ENCODE measurements around the gene SFRP4. TPM values are rescaled to one million over a fixed set of nuclear protein-coding genes. Genes with fewer than 3 reads are reported as not detected.

SFRP4 gene
- total and polyA plus RNA-seq, 4 donors, result under 0.01 to 0.28 (median 0.19) TPM

GRCh38 chr7:37912756-37913155, 3.9 kb downstream of the SFRP4 start:
- Histone ChIP-seq H3K4me3 (ENCODE audit: low read depth in 1 of 3, low read length in 3 of 3) (no peak overlapping the region), H3K9me3 (ENCODE audit: control insufficient read depth in 4 of 4, low read length in 3 of 4) (no peaks in the 10 kb centered on the region), H3K27me3 (ENCODE audit: control insufficient read depth in 4 of 4, insufficient read depth in 4 of 4, low read length in 3 of 4) (peaks cover 0 to 3% (median 0%) of the 10 kb centered on the region in 4 donors), H3K36me3 (ENCODE audit: control insufficient read depth in 4 of 4, insufficient read depth in 3 of 4, low read depth in 1 of 4, low read length in 3 of 4) (no peaks in the 10 kb centered on the region), H3K27ac (ENCODE audit: low read depth in 1 of 2, low read length in 2 of 2) (no peak overlapping the region), H3K4me1 (ENCODE audit: control insufficient read depth in 4 of 4, insufficient read depth in 4 of 4, low read length in 3 of 4) (peaks cover 3 to 16% (median 11%) of the 10 kb centered on the region in 4 donors), H3K9ac (ENCODE audit: low read depth in 1 of 2, low read length in 2 of 2) (no peak overlapping the region)
- TF ChIP-seq TAF1 (conservative IDR thresholded peaks at IDR 0.05) (no peak), SP1 (IDR thresholded peaks at IDR 0.05) (no peak), GABPA (IDR thresholded peaks at IDR 0.05 in 1 of 2, conservative IDR thresholded peaks at IDR 0.05 in 1 of 2) (no peak), ZBTB33 (IDR thresholded peaks at IDR 0.05) (no peak), EGR1 (IDR thresholded peaks at IDR 0.05; ENCODE audit: low read depth in 2 of 2) (no peak)
- 64% methylated on average over 2 of the region's 2 CpGs for WGBS
- DNase-seq (ENCODE audit: low spot score), result no peak

DNA sequence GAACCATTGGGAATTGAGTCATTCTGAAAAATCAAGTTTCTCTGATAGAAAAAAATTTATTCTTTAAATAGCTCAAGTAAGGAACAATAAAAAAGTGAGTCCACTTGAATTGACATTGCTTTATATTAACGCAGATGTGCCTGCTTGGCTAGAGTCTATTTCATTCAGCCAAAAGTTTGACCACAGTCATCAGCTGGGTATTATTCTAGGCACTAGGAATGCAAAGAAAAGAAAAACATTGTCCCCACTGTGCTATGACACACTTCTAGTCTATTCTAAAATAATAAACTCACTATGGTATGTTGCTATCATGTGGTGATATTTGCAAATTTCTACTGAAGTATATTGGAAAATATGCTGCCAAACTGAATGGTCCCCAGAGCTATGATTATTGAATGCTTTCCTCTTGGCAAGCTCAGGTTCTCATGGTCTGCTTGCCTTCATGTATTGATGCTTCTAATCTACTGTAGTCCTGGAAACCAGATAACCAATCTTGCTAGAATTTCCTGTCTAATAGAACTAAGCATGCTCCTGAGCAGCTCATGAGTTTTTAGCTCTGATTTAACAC, 8.3 kb downstream of the SFRP4 start:
- TF ChIP-seq TAF1 (conservative IDR thresholded peaks at IDR 0.05) (no peak), YY1 (IDR thresholded peaks at IDR 0.05) (no peak), MAX (IDR thresholded peaks at IDR 0.05) (no peak), RAD21 (IDR thresholded peaks at IDR 0.05) (no peak), HNF4G (IDR thresholded peaks at IDR 0.05) (no peak), JUND (IDR thresholded peaks at IDR 0.05) (no peak), RXRA (IDR thresholded peaks at IDR 0.05) (no peak), EGR1 (IDR thresholded peaks at IDR 0.05; ENCODE audit: low read depth in 2 of 2) (no peak), GABPA (IDR thresholded peaks at IDR 0.05 in 1 of 2, conservative IDR thresholded peaks at IDR 0.05 in 1 of 2) (no peak)
- no peaks in the 10 kb centered on the region for H3K9me3 ChIP-seq (ENCODE audit: control insufficient read depth in 4 of 4, low read length in 3 of 4)
- no peak overlapping the region for H3K27ac ChIP-seq (ENCODE audit: low read depth in 1 of 2, low read length in 2 of 2)
- H3K36me3 ChIP-seq (ENCODE audit: control insufficient read depth in 4 of 4, insufficient read depth in 3 of 4, low read depth in 1 of 4, low read length in 3 of 4), result no peaks in the 10 kb centered on the region
- no peaks in the 10 kb centered on the region for H3K27me3 ChIP-seq (ENCODE audit: control insufficient read depth in 4 of 4, insufficient read depth in 4 of 4, low read length in 3 of 4)
- H3K4me1 ChIP-seq (ENCODE audit: control insufficient read depth in 4 of 4, insufficient read depth in 4 of 4, low read length in 3 of 4), result no peaks in the 10 kb centered on the region
- 96% methylated on average over 1 of the region's 1 CpG for WGBS
- no peak overlapping the region for H3K9ac ChIP-seq (ENCODE audit: low read depth in 1 of 2, low read length in 2 of 2)
- H3K4me3 ChIP-seq (ENCODE audit: low read depth in 1 of 3, low read length in 3 of 3), result no peak overlapping the region
- no peak for DNase-seq (ENCODE audit: low spot score)

- no peak overlapping the region for H3K4me3 ChIP-seq (ENCODE audit: low read depth in 1 of 3, low read length in 3 of 3)
- no peaks in the 10 kb centered on the region for H3K9me3 ChIP-seq (ENCODE audit: control insufficient read depth in 4 of 4, low read length in 3 of 4)
- no peak for DNase-seq (ENCODE audit: low spot score)
- peaks cover 3 to 11% (median 7%) of the 10 kb centered on the region in 4 donors for H3K4me1 ChIP-seq (ENCODE audit: control insufficient read depth in 4 of 4, insufficient read depth in 4 of 4, low read length in 3 of 4)
- H3K9ac ChIP-seq (ENCODE audit: low read depth in 1 of 2, low read length in 2 of 2), result no peak overlapping the region
- no peaks in the 10 kb centered on the region for H3K36me3 ChIP-seq (ENCODE audit: control insufficient read depth in 4 of 4, insufficient read depth in 3 of 4, low read depth in 1 of 4, low read length in 3 of 4)
- H3K27ac ChIP-seq (ENCODE audit: low read depth in 1 of 2, low read length in 2 of 2), result no peak overlapping the region
- no peaks in the 10 kb centered on the region for H3K27me3 ChIP-seq (ENCODE audit: control insufficient read depth in 4 of 4, insufficient read depth in 4 of 4, low read length in 3 of 4)
- TF ChIP-seq EGR1 (IDR thresholded peaks at IDR 0.05; ENCODE audit: low read depth in 2 of 2), result no peak
- TF ChIP-seq HNF4A (conservative IDR thresholded peaks at IDR 0.05), result peak; percentile 53 to 85
- peak in 1 of 2 donors; percentile 23 for TF ChIP-seq RAD21 (IDR thresholded peaks at IDR 0.05)
- peak; percentile 30 for TF ChIP-seq YY1 (IDR thresholded peaks at IDR 0.05)
- TF ChIP-seq JUND (IDR thresholded peaks at IDR 0.05), result no peak
- peak; percentile 89 to 90 for TF ChIP-seq RXRA (IDR thresholded peaks at IDR 0.05)
- 82% methylated on average over 2 of the region's 2 CpGs for WGBS
These were observed 14.6 kb downstream of the SFRP4 start for GRCh38 chr7:37901890-37902524.

Measured in liver (tissue), 9 donors.